Measurements from ENCODE around the gene PGP.
"Not testable (repeated sequence)": the region's sequence is repeated elsewhere in the genome, so short reads cannot be mapped to it uniquely, and the experiment has no call there.

The PGP gene, protein sequence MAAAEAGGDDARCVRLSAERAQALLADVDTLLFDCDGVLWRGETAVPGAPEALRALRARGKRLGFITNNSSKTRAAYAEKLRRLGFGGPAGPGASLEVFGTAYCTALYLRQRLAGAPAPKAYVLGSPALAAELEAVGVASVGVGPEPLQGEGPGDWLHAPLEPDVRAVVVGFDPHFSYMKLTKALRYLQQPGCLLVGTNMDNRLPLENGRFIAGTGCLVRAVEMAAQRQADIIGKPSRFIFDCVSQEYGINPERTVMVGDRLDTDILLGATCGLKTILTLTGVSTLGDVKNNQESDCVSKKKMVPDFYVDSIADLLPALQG
- total RNA-seq = 6.3 to 66.2 (median 27.7) reads per million in 17 experiments

GRCh38 chr16:2214719-2214968 lies at the start of gene PGP:
PGP (minus strand) TSS chr16:2214840; CDS start chr16:2214777, 63 bp downstream.
- DNase-seq = no peak

DNA sequence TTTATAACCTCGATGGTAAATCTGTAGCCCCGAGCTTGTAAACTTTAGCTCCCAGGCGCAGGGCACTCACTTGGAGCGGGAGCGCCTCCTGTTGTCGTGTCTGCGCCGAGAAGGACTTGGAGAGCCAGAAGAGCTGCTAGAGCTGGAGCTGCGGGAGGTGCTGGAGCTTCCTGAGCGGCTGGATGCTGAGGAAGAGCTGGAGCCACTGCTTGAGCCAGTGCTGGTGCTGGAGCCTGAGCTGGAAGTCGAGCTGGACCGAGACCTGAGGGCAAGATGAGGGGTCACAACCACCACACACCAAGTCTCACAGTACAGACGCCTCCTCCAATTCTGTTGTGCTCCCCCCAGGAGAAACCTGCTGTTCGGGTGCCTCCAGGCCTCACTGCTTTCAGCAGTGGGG lies 48.4 kb upstream of the PGP start:
- DNase-seq = not testable (repeated sequence)

DNA sequence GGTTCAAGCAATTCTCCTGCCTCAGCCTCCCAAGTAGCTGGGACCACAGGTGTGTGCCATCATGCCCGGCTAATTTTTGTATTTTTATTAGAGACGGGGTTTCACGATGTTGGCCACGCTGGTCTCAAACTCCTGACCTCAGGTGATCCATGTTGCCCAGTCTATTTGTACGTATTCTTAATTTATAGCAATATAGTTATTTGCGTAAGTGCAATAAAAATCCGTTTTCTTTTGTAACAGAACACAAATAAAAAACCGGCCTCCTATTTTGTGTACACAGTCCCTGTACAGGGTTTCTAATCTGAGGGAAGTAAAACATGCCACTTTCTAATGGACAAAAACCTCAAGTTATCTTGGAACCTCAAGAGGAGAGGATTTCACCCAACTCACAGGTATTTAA lies 45.6 kb upstream of the PGP start:
- DNase-seq = no peak

DNA sequence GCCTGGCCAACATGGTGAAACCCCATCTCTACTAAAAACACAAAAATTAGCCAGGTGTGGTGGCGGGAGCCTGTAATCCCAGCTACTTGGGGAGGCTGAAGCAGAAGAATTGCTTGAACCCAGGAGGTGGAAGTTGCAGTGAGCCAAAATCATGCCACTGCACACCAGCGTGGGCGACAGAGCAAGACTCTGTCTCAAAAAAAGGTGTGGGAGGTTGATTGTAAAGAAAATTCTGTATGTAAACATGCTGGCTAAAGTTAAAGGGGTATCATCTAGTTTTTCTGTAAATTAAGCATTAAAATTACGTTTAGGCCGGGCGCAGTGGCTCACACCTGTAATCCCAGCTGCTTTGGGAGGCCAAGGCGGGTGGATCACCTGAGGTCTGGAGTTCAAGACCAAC lies 43.9 kb upstream of the PGP start:
- peak in 1 of 4 experiments; percentile 7 for DNase-seq

- no peak for DNase-seq
These were observed 43.1 kb upstream of the PGP start for GRCh38 chr16:2257726-2258125.

GRCh38 chr16:2256531-2257140 lies 42.0 kb upstream of the PGP start:
- DNase-seq = no peak

- no peak for DNase-seq
These were observed 38.7 kb upstream of the PGP start for GRCh38 chr16:2253293-2253692.

GRCh38 chr16:2252806-2253148 lies 38.1 kb upstream of the PGP start:
- no peak for DNase-seq

DNA sequence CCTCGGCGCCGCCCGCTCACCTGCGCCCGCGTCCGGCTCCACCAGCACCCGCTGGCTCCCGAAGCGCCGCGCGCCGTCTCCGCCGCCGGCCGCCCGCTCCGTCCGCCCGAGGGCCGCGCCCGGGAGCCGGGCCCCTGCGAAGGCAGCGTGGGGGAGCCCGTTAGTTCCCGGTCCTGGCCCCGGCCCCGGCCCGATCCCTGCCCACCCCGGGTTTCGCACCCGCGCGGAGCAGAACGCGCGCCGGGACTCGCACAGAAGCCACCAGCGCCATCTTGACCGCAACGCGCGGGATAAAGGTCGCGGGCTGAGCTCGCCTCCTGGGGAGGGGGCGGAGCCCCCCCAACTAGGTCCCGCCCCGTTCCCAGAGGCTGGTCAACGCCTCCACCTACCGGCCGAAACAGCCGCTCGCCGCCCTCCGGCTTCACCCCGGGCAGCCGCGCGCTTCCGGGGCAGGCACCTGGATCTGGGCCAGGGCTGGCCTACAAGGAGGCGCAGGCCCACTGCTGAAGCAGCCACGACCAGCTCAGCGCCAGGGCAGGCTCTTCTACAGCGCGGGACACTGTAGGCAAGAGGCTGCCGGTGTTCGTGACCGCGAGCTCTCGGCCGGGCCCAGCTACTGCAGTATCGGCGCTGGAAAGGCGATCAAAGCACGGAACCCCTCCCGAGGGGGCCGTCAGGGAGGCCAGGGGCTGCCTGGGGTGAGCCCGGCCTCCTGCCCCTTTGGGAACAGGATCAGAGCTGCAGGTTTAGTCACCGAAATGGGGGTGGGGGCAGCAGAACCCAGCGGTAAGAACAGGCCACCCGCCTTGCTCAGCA lies 36.9 kb upstream of the PGP start, which contains the start of gene ECI1:
ECI1 (minus strand) TSS at position 292 of the 816 bp plus-strand sequence; CDS start at position 271, 21 bp downstream.
- DNase-seq = peak; percentile 97 to 99 (median 98)

GRCh38 chr16:2250652-2251295 lies 36.1 kb upstream of the PGP start:
- DNase-seq = peak in 2 of 4 experiments; percentile 32 to 36

GRCh38 chr16:2246301-2246885 lies 31.8 kb upstream of the PGP start:
- DNase-seq = no peak

- DNase-seq = no peak
These were observed 30.5 kb upstream of the PGP start for GRCh38 chr16:2244926-2245795.

- no peak for DNase-seq
These were observed 29.7 kb upstream of the PGP start for GRCh38 chr16:2244301-2244700.

DNA sequence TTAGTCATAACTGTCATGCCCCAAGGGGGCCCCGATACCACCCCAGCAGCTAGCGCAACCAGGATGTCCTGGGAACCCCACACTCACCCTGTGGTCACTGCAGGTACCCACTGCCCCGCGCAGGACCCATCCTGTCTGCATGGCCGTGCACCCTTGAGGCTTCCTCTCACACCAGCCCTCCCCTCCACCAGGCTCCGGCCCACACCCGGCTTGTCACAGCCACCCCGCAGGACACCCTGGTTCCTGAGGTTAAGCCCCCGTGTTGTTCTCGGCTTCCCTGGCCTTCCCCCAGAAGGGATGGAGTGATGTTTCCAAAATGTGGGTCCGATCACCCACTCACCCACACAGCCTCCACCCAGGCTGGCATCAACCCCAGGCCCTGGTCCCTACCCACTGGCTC lies 29.1 kb upstream of the PGP start:
- no peak for DNase-seq

DNA sequence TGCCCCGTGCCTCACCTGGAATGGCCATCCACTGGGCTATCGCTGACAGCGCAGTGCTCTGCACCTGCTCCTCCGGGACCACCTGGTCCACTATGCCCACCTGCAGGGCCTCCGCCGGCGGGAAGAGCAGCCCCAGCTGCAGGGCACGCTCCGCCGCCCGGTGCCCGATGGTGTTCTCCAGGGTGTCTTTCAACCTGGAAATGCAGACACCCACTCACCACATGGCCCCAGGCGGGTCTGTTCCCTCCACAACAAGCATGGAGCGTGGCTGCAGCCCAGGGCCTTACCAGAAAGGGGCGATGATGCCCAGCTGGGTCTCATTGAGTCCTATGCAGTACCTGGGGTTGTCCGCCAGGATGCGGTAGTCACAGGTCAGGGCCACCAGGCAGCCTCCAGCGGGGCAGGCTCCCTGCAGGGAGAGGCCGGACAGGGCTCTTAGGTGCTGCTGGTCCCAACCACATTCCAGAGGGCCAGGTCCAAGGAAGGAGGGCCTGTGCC lies 28.4 kb upstream of the PGP start:
- DNase-seq = no peak

GRCh38 chr16:2242598-2242997 lies 28.0 kb upstream of the PGP start:
- DNase-seq = peak in 2 of 4 experiments; percentile 29 to 52

DNA sequence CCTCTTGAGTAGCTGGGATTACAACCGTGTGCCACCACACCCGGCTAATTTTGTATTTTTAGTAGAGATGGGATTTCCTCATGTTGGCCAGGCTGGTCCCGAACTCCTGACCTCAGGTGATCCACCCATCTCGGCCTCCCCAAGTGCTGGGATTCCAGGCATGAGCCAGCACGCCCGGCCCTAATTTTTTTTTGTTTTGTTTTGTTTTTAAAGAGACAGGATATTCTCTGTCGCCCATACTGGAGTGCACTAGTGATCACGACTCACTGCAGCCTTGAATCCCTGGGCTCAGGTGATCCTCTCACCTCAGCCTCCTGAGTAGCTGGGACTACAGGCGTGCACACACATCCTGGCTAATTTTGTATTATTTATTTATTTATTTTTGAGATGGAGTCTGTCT lies 25.7 kb upstream of the PGP start:
- not testable (repeated sequence) for DNase-seq

DNA sequence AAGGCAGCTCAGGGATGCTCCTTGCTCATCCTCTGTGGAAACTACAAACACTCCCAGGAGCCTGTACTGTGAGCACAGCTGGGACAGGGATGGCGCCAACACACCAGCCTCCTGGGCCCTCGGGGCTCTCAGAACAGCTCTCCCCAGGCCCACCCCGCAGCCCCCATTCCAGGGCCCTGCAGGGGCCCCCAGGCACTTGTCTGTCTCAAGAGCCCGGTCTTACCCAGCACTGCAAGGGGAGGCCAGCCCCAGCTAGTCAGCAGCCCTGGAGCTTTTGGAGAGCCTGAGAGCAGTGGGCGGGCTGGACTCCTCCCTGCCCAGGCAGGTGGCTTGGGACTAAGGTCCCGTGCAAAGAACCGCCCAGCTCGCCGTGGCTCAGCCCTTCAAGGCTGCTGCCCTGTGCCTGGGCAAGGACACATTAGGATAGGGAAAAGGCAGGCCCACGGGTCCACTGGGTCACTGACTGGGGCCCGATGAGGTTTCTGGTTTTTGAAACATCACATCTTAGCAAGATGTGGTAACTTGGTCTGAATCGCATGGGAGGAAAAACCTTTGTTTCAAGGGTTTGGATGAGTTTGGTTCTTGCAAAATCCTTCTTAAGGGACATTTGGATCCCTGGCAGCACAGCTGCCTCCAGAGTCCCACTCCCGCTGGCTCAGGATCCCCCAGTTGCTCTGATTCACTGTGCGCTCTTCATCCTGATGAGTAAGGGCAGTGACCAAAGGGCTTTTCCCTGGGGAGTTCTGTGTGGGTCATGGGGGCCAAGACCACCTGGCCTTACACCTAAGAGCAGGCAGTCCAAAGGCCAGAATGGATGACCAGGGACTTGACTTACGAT lies 24.4 kb upstream of the PGP start:
- no peak for DNase-seq

GRCh38 chr16:2238150-2238837 lies 23.7 kb upstream of the PGP start:
- no peak for DNase-seq

Measured in suppressor macrophage (primary cell).